ENCODE data around the gene CTNND2. TPM values are rescaled to one million over a fixed set of nuclear protein-coding genes. Genes with fewer than 3 reads are reported as not detected.

CTNND2 gene
- total RNA-seq, 1 donor = 1.9 TPM

- TF ChIP-seq, protein P1, sequence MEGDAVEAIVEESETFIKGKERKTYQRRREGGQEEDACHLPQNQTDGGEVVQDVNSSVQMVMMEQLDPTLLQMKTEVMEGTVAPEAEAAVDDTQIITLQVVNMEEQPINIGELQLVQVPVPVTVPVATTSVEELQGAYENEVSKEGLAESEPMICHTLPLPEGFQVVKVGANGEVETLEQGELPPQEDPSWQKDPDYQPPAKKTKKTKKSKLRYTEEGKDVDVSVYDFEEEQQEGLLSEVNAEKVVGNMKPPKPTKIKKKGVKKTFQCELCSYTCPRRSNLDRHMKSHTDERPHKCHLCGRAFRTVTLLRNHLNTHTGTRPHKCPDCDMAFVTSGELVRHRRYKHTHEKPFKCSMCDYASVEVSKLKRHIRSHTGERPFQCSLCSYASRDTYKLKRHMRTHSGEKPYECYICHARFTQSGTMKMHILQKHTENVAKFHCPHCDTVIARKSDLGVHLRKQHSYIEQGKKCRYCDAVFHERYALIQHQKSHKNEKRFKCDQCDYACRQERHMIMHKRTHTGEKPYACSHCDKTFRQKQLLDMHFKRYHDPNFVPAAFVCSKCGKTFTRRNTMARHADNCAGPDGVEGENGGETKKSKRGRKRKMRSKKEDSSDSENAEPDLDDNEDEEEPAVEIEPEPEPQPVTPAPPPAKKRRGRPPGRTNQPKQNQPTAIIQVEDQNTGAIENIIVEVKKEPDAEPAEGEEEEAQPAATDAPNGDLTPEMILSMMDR (IDR thresholded peaks at IDR 0.05; ENCODE audit: insufficient read depth, low read length) = no peak
- H3K4me3 ChIP-seq (ENCODE audit: low read depth, low read length) = no peak overlapping the region
- no peak for DNase-seq (ENCODE audit: low read depth)
These were observed 253.3 kb downstream of the CTNND2 start for GRCh38 chr5:11650936-11651335.

DNA sequence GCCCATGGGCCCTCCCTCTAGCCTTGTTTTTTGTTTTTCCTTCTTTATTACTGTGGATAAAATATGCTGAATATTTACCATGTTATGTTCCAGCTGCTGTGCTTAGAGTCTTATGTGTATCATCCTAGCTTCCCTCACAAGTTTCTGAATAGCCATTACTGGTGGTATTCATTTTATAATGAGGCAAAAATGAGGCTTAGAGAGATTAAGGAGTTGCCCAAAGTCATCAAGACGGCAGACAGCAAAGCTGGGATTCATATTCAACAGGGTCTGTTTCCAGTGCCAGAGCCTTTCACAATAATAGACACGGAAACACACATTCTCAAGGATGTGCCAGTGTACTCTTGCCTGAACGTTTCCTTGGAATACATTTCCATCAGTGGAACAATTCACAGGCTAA is 258.1 kb downstream of the CTNND2 start:
- TF ChIP-seq, protein P1 (IDR thresholded peaks at IDR 0.05; ENCODE audit: insufficient read depth, low read length) = no peak
- no peak for DNase-seq (ENCODE audit: low read depth)
- H3K4me3 ChIP-seq (ENCODE audit: low read depth, low read length) = no peak overlapping the region

DNA sequence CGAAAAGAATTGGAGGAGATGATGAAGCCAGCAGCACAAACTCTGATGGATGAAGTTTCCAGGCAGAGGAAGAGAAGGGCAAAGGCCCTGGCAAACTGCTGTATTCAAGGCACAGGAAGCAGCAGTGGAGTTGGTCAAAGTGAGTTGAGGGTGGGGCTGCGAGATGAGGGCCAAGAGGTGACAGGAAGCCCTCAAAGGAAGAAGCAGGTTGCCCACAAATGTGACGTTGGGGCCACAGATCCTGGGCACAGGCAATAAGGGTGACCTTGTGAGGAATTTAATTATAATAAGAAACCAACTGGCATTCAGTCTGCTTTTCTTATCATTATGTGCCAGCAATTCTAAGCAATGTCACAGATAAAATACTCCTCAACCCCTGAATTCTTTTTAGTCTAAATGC is 261.8 kb downstream of the CTNND2 start:
- TF ChIP-seq, protein P1 (IDR thresholded peaks at IDR 0.05; ENCODE audit: insufficient read depth, low read length) = no peak
- no peak overlapping the region for H3K4me3 ChIP-seq (ENCODE audit: low read depth, low read length)
- no peak for DNase-seq (ENCODE audit: low read depth)

DNA sequence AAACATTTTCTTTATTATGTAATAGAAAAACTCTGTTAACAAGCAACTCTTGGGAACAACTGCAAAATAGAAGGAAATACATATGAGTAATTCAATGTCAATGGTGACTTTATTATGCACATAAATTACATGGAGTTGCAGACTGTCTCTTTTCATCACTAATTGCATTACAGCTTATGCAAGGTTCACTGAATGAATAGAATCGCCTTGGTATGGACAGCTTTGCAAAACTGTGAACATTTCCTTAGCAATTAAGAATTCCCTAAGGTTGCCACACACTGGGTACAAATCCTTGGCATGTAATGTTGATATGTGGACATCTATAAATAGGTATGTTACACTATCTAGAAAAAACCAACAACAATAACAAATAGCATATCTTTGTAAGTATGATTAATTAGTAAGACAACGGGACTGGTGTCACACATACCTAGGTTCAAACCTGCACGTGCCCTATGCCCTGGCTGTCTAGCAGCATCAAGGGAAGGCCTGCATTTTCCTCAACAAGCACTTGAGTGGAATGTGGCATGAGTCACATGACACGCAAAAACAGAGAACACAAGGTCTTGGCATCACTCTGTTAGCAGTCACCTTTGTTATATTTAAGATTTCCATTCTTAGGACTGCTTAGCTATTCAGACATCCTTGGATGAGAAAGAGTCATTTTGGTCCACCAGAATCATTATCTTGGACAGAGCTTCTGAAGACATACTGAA is 263.9 kb downstream of the CTNND2 start:
- DNase-seq (ENCODE audit: low read depth) = no peak
- TF ChIP-seq, protein P1 (IDR thresholded peaks at IDR 0.05; ENCODE audit: insufficient read depth, low read length) = no peak

DNA sequence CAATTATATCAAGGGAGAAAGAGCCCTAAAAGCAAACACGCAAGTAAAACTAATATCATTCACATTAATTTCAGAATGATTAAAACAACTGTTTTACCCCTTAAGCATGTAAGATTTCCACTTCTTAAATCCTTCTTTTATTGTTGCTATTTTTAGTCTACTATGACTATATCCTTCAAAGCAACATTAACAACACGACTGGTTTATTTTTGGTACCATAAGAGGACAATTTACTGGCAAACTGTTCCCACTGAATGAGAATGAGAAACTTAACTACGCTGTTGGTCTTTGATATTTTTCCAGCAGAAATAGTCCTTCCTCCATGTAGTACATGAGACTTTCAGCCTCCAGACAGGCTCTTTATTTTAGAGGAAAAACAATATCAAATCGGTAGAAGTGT is 281.5 kb downstream of the CTNND2 start:
- no peak for DNase-seq (ENCODE audit: low read depth)
- TF ChIP-seq, protein P1 (IDR thresholded peaks at IDR 0.05; ENCODE audit: insufficient read depth, low read length) = no peak

More for the DNA sequence above, 263.9 kb downstream of the CTNND2 start:
- no peak overlapping the region for H3K4me3 ChIP-seq (ENCODE audit: low read depth, low read length)

DNA sequence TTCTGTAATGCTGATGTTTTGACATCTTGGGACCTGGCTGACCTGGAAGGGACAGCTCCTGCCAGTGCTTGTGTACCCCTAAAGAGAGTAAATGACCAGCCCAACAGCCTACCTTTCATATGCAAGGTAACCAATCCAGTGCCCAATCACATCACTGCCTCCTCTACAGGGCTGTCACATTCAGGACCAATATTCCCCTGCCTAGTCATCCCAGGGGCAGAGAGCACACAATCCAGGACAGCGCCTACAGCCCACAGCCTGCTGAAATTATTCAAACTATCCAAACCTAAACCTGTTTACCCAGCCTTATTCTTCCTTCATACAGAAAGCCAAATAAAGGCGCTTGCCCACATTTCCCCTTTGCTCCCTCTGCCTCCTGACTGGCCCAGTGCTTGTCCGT is 284.1 kb downstream of the CTNND2 start:
- TF ChIP-seq, protein P1 (IDR thresholded peaks at IDR 0.05; ENCODE audit: insufficient read depth, low read length) = no peak
- no peak for DNase-seq (ENCODE audit: low read depth)
- H3K4me3 ChIP-seq (ENCODE audit: low read depth, low read length) = no peak overlapping the region

More for the DNA sequence above, 281.5 kb downstream of the CTNND2 start:
- no peak overlapping the region for H3K4me3 ChIP-seq (ENCODE audit: low read depth, low read length)
